GM13976 (cell line): ENCODE measurements around the gene EFNA5.

Source experiments
- DNase-seq: peaks from one replicate; pipeline ENCODE4 v3.0.0; 2012; ENCODE audit warnings: low spot score
- CTCF ChIP-seq: IDR thresholded peaks from 2 replicates; pipeline ENCODE4 v1.5.1; 2012; ENCODE audit warnings: borderline replicate concordance, mild to moderate bottlenecking; ENCODE audit not compliant: insufficient read depth; ENCODE audit errors: extremely low read depth, missing control alignments, control extremely low read depth
- in situ Hi-C: fragments of 300-500 bp; cut with MboI; formaldehyde crosslinking; loops from one replicate; pipeline ENCODE4 v1.12.0; 2022; ENCODE audit warnings: low sequenced_read_pairs, mixed read lengths, inconsistent platforms; ENCODE audit not compliant: unreplicated experiment

The EFNA5 gene

GRCh38 chr5:107669096-107670031 is 1.4 kb downstream of the EFNA5 start:
- in situ Hi-C loops = no loop called here
- DNase-seq = peak; percentile 36
- no peak for TF ChIP-seq CTCF

- in situ Hi-C loops = no loop called here
- DNase-seq = no peak
- TF ChIP-seq CTCF = no peak
Observed at GRCh38 chr5:107668154-107669095, 2.3 kb downstream of the EFNA5 start.

GRCh38 chr5:107666051-107666655 is 4.6 kb downstream of the EFNA5 start:
- in situ Hi-C loops = no loop called here
- no peak for DNase-seq
- TF ChIP-seq CTCF = no peak

GRCh38 chr5:107665036-107665570 is 5.6 kb downstream of the EFNA5 start:
- no peak for TF ChIP-seq CTCF

GRCh38 chr5:107663697-107664096 is 7.0 kb downstream of the EFNA5 start:
- in situ Hi-C loops = no loop called here
- no peak for TF ChIP-seq CTCF
- DNase-seq = no peak

More at GRCh38 chr5:107665036-107665570, 5.6 kb downstream of the EFNA5 start:
- DNase-seq = no peak
- in situ Hi-C loops = no loop called here

GRCh38 chr5:107661650-107662044 is 9.1 kb downstream of the EFNA5 start:
- no peak for DNase-seq
- in situ Hi-C loops = no loop called here

More at GRCh38 chr5:107661650-107662044, 9.1 kb downstream of the EFNA5 start:
- TF ChIP-seq CTCF = no peak
